ENCODE data around the gene CCDC107. TPM values are rescaled to one million over a fixed set of nuclear protein-coding genes. Genes with fewer than 3 reads are reported as not detected.
"Not testable (repeated sequence)": the region's sequence is repeated elsewhere in the genome, so short reads cannot be mapped to it uniquely, and the experiment has no call there.

Gene CCDC107
- total and polyA plus RNA-seq, 9 of the 15 experiments (the other 6 are each of a cell fraction or from before 2014, with no cell fraction given) = 0.35 to 11.3 (median 6.9) TPM; not detected in 1

DNA sequence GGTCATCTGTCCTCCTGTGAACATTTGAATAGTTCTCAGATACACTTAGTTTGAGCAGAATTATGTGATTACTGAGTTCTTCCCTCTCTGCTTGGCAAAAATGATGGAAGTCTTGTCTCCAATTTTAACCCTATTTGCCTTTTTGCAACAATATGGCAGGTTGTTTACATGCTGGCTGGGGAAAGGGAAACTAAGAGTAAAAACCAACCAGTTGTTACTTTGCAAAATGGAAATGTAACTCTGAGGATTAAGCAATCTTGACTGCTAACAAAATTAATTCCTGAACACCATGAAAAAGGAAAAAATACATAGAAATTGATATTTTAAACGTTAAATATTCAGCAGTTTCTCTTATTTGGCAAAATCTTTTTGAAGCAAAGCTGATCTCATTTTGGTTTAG, 18.5 kb upstream of the CCDC107 start (continued):
- TF ChIP-seq, protein P1, sequence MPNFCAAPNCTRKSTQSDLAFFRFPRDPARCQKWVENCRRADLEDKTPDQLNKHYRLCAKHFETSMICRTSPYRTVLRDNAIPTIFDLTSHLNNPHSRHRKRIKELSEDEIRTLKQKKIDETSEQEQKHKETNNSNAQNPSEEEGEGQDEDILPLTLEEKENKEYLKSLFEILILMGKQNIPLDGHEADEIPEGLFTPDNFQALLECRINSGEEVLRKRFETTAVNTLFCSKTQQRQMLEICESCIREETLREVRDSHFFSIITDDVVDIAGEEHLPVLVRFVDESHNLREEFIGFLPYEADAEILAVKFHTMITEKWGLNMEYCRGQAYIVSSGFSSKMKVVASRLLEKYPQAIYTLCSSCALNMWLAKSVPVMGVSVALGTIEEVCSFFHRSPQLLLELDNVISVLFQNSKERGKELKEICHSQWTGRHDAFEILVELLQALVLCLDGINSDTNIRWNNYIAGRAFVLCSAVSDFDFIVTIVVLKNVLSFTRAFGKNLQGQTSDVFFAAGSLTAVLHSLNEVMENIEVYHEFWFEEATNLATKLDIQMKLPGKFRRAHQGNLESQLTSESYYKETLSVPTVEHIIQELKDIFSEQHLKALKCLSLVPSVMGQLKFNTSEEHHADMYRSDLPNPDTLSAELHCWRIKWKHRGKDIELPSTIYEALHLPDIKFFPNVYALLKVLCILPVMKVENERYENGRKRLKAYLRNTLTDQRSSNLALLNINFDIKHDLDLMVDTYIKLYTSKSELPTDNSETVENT (CRISPR knock-in tag; IDR thresholded peaks at IDR 0.05) = no peak
- TF ChIP-seq, protein P2, sequence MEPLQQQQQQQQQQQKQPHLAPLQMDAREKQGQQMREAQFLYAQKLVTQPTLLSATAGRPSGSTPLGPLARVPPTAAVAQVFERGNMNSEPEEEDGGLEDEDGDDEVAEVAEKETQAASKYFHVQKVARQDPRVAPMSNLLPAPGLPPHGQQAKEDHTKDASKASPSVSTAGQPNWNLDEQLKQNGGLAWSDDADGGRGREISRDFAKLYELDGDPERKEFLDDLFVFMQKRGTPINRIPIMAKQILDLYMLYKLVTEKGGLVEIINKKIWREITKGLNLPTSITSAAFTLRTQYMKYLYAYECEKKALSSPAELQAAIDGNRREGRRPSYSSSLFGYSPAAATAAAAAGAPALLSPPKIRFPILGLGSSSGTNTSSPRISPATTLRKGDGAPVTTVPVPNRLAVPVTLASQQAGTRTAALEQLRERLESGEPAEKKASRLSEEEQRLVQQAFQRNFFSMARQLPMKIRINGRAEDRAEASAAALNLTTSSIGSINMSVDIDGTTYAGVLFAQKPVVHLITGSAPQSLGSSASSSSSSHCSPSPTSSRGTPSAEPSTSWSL (CRISPR knock-in tag; IDR thresholded peaks at IDR 0.05; ENCODE audit: borderline replicate concordance) = no peak
- no peak for TF ChIP-seq ZNF232 (CRISPR knock-in tag; IDR thresholded peaks at IDR 0.05)
- TF ChIP-seq ARNT (IDR thresholded peaks at IDR 0.05) = no peak
- TF ChIP-seq, protein P3, sequence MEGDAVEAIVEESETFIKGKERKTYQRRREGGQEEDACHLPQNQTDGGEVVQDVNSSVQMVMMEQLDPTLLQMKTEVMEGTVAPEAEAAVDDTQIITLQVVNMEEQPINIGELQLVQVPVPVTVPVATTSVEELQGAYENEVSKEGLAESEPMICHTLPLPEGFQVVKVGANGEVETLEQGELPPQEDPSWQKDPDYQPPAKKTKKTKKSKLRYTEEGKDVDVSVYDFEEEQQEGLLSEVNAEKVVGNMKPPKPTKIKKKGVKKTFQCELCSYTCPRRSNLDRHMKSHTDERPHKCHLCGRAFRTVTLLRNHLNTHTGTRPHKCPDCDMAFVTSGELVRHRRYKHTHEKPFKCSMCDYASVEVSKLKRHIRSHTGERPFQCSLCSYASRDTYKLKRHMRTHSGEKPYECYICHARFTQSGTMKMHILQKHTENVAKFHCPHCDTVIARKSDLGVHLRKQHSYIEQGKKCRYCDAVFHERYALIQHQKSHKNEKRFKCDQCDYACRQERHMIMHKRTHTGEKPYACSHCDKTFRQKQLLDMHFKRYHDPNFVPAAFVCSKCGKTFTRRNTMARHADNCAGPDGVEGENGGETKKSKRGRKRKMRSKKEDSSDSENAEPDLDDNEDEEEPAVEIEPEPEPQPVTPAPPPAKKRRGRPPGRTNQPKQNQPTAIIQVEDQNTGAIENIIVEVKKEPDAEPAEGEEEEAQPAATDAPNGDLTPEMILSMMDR (IDR thresholded peaks at IDR 0.05 in 2 of 3, conservative IDR thresholded peaks at IDR 0.05 in 1 of 3; ENCODE audit: insufficient read depth in 2 of 3, low read depth in 1 of 3, low read length in 3 of 3) = no peak
- TF ChIP-seq RB1 (IDR thresholded peaks at IDR 0.05; ENCODE audit: low read depth) = no peak

- in situ Hi-C loops (cut with MboI); CTCF ChIA-PET (ENCODE audit: low intra/inter-chr PET ratio); POLR2A ChIA-PET; H3K27me3 ChIP-seq (ENCODE audit: control insufficient read depth in 2 of 2, insufficient read depth in 2 of 2, low read length in 2 of 2); BruUV-seq (replicated peaks); H4K20me1 ChIP-seq (replicated peaks; ENCODE audit: control insufficient read depth, insufficient read depth, low read length); H3K79me2 ChIP-seq (ENCODE audit: control insufficient read depth, insufficient read depth, low read length); H3K27ac ChIP-seq (ENCODE audit: extremely low read depth, low read depth, low read length); ATAC-seq; H3K9me1 ChIP-seq (ENCODE audit: control insufficient read depth, insufficient read depth, low read length); intact Hi-C loops (cut with micrococcal nuclease); FAIRE-seq; H3K4me1 ChIP-seq (replicated peaks in 1 of 2; ENCODE audit: control insufficient read depth in 2 of 2, insufficient read depth in 2 of 2, low read length in 2 of 2); H3K9me3 ChIP-seq (replicated peaks; ENCODE audit: control insufficient read depth, insufficient read depth, low read depth, low read length); H2AFZ ChIP-seq (ENCODE audit: low read depth, low read length); H3K9ac ChIP-seq (ENCODE audit: insufficient read depth in 1 of 2, low read depth in 2 of 2, low read length in 2 of 2); H3K36me3 ChIP-seq (ENCODE audit: control insufficient read depth, insufficient read depth, low read length); H3K4me3 ChIP-seq; H3K4me2 ChIP-seq (ENCODE audit: insufficient read depth, low read length); DNase-seq (ENCODE audit: extremely low read depth in 1 of 4, low spot score in 3 of 4): not testable (repeated sequence)
- WGBS (ENCODE audit: insufficient coverage, low coverage, missing lambda C conversion rate) = 69% methylated on average over 5 of the region's 15 CpGs
Measured at GRCh38 chr9:35640431-35640830, 17.7 kb upstream of the CCDC107 start.

DNA sequence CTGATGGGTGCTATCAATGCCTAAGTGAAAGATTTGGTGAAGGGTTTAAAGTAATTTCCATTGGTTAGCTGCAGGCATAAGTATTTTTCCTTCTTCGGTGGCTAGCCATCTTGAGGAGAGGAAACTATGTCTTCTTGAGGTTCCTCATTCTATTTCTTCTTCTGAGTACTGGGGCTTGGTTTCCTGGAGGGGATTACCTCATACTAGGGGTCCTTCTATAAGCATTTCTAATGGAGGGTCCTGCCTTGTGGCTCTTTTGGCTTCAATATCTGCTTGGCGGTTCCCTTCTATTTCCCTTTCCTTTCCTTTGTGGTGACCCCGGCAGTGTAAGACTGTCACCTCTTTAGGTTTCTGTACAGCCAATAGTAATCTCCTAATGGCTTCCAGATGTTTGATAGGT, 16.6 kb upstream of the CCDC107 start:
- H3K4me3 ChIP-seq; POLR2A ChIA-PET; H3K79me2 ChIP-seq (ENCODE audit: control insufficient read depth, insufficient read depth, low read length); H3K27ac ChIP-seq (ENCODE audit: extremely low read depth, low read depth, low read length); H3K9me3 ChIP-seq (replicated peaks; ENCODE audit: control insufficient read depth, insufficient read depth, low read depth, low read length); H4K20me1 ChIP-seq (replicated peaks; ENCODE audit: control insufficient read depth, insufficient read depth, low read length); DNase-seq (ENCODE audit: extremely low read depth in 1 of 4, low spot score in 3 of 4); BruUV-seq (replicated peaks); H3K9ac ChIP-seq (ENCODE audit: insufficient read depth in 1 of 2, low read depth in 2 of 2, low read length in 2 of 2); H3K4me1 ChIP-seq (replicated peaks in 1 of 2; ENCODE audit: control insufficient read depth in 2 of 2, insufficient read depth in 2 of 2, low read length in 2 of 2); in situ Hi-C loops (cut with MboI); intact Hi-C loops (cut with micrococcal nuclease); H3K36me3 ChIP-seq (ENCODE audit: control insufficient read depth, insufficient read depth, low read length); ATAC-seq; H2AFZ ChIP-seq (ENCODE audit: low read depth, low read length); H3K9me1 ChIP-seq (ENCODE audit: control insufficient read depth, insufficient read depth, low read length); H3K4me2 ChIP-seq (ENCODE audit: insufficient read depth, low read length); FAIRE-seq; H3K27me3 ChIP-seq (ENCODE audit: control insufficient read depth in 2 of 2, insufficient read depth in 2 of 2, low read length in 2 of 2): not testable (repeated sequence)
- CTCF ChIA-PET (ENCODE audit: low intra/inter-chr PET ratio) = interaction anchor here (0.7 kb wide), 1 partner anchor 43 kb away, joined by 3 read pairs; no protein-coding TSS in a partner anchor
- WGBS (ENCODE audit: insufficient coverage, low coverage, missing lambda C conversion rate) = 80% methylated on average over 2 of the region's 3 CpGs

Data from K562 (cell line).